GM21367 (cell line): ENCODE measurements around the gene CRACR2B.

Source experiments
- ATAC-seq: cut with Tn5 transposase; IDR thresholded peaks from one replicate; pipeline ENCODE4 v1.9.1; 2021; ENCODE audit not compliant: unreplicated experiment

CRACR2B gene

GRCh38 chr11:837189-837989 is 9.7 kb downstream of the CRACR2B start:
- ATAC-seq, result no peak

- ATAC-seq, result no peak
Measured at GRCh38 chr11:837990-838307, 10.2 kb downstream of the CRACR2B start.

GRCh38 chr11:838441-839279 is 10.9 kb downstream of the CRACR2B start:
- ATAC-seq, result no peak

GRCh38 chr11:839280-839623 is 11.5 kb downstream of the CRACR2B start:
- ATAC-seq, result no peak

- ATAC-seq, result no peak
Measured at GRCh38 chr11:839875-840617, 12.3 kb downstream of the CRACR2B start.

- ATAC-seq, result peak; percentile 12
Measured at GRCh38 chr11:841981-842369, 14.3 kb downstream of the CRACR2B start.

- ATAC-seq, result peak; percentile 42
Measured at GRCh38 chr11:842370-843002, 14.8 kb downstream of the CRACR2B start, which contains the start of the genes POLR2L and TSPAN4. TSS of gene POLR2L (minus strand) at chr11:842529. CDS start at chr11:842508, 21 bp downstream. TSS of gene TSPAN4 (plus strand) at chr11:842852. CDS start at chr11:850305, 7,453 bp downstream.

- ATAC-seq, result no peak
Measured at GRCh38 chr11:843086-843734, 15.5 kb downstream of the CRACR2B start.

GRCh38 chr11:843818-844692 is 16.3 kb downstream of the CRACR2B start:
- no peak for ATAC-seq

GRCh38 chr11:844693-845644 is 17.2 kb downstream of the CRACR2B start:
- no peak for ATAC-seq

- no peak for ATAC-seq
Measured at GRCh38 chr11:845872-846495, 18.3 kb downstream of the CRACR2B start.

GRCh38 chr11:846496-847098 is 18.9 kb downstream of the CRACR2B start:
- ATAC-seq, result no peak

- no peak for ATAC-seq
Measured at GRCh38 chr11:847876-848275, 20.2 kb downstream of the CRACR2B start.

GRCh38 chr11:848380-848931 is 20.7 kb downstream of the CRACR2B start:
- ATAC-seq, result no peak

GRCh38 chr11:849104-849824 is 21.5 kb downstream of the CRACR2B start:
- no peak for ATAC-seq

GRCh38 chr11:849951-850774 is 22.4 kb downstream of the CRACR2B start:
- ATAC-seq, result no peak
